Measurements from ENCODE around the gene HES3.
A peak's percentile ranks its signal among the peaks of the same experiment; 100 is the strongest.

The HES3 gene

DNA sequence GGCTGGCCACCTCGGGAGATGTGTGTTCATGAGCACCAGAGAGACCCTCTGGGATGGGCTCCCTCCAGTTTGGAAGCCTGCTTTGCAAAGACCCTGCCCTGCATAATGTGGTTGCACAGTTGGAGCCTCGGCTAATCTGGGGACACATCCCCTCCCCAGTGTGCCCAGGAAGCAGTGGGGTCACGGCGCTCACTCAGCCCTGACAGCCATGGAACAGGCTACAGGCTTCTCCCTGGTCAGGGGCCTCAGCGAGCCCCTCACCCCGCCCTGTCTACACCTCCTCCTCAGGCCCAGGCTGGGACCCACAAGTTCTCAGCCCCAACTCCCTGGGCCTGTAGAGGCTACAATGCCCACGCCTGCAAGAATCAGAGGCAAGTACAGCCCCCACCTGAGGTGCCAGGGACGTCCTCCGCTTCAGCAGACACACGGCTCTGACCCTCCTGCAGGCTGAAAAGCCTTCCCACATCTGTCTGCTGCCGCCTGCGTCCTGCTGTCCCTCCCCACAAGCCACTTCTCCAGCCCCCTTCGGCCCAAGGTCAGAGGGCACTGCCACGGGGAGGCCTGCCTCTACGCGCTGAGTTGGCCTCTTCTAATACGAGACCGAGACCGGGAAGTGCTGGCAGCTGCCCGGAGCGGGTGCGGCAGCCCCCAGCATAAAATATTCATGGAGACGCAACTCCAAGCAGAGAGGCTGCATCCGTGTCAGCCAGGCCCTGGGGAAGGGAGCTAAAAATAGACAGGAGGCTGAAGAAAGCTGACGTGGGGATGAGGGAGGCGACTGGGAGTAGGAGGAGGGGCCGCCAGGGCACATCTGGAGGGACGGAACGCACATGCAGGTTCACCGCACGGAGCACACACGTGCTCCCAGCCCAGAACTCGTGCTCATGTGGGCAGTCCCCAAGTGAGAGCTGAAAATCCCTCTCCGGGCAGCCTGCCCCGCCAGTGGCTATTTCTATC lies 32.1 kb downstream of the HES3 start:
- Histone ChIP-seq H3K4me3 (ENCODE audit: low read length) (no peak overlapping the region), H3K4me1 (ENCODE audit: insufficient read depth, low read length) (peaks cover 25% of the 10 kb centered on the region), H3K9ac (ENCODE audit: low read depth, low read length) (0 out of 2 replicates have a peak overlapping the region, but pooled peaks have one; percentile 14), H3K9me3 (ENCODE audit: insufficient read depth, low read depth, low read length) (no peaks in the 10 kb centered on the region), H3K27me3 (ENCODE audit: insufficient read depth, low read length) (no peaks in the 10 kb centered on the region), H3K27ac (ENCODE audit: low read depth, low read length) (peak overlapping the region; percentile 54), H3K36me3 (ENCODE audit: insufficient read depth, low read length) (no peaks in the 10 kb centered on the region; the same call in 1 of the 2 replicates)
- WGBS = 45% methylated on average over 35 of the region's 35 CpGs

- H3K27me3 ChIP-seq (ENCODE audit: insufficient read depth, low read length) = no peaks in the 10 kb centered on the region
- no peak overlapping the region for H3K4me3 ChIP-seq (ENCODE audit: low read length)
- H3K9me3 ChIP-seq (ENCODE audit: insufficient read depth, low read depth, low read length) = no peaks in the 10 kb centered on the region
- H3K4me1 ChIP-seq (ENCODE audit: insufficient read depth, low read length) = peaks cover 25% of the 10 kb centered on the region
- no peak overlapping the region for H3K9ac ChIP-seq (ENCODE audit: low read depth, low read length)
- 89% methylated on average over 20 of the region's 20 CpGs for WGBS
- H3K36me3 ChIP-seq (ENCODE audit: insufficient read depth, low read length) = no peaks in the 10 kb centered on the region; the same call in 1 of the 2 replicates
- H3K27ac ChIP-seq (ENCODE audit: low read depth, low read length) = no peak overlapping the region
Observed at GRCh38 chr1:6276811-6277555, 33.0 kb downstream of the HES3 start.

DNA sequence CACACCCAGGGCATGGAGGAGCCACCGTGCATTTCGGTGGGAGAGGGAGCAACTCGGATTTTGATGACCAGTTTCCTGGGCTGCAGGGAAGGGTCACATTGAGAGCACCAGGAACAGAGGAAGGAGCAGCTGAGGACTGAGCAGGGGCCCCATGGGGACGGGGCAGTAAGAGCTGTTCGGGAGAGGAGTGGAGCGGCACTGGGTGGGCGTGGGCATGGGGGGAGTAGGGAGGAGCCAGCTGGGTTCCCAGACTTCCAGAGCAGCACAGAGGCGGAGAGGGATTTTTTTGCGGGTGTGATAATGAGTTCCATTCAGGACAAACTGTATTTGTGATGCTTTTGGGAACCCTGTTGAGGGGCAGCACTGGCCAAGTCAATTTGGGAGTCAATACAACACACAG lies 34.3 kb downstream of the HES3 start:
- H3K4me3 ChIP-seq (ENCODE audit: low read length) = no peak overlapping the region
- no peak overlapping the region for H3K9ac ChIP-seq (ENCODE audit: low read depth, low read length)
- peaks cover 21% of the 10 kb centered on the region for H3K4me1 ChIP-seq (ENCODE audit: insufficient read depth, low read length)
- no peaks in the 10 kb centered on the region for H3K27me3 ChIP-seq (ENCODE audit: insufficient read depth, low read length)
- no peak overlapping the region for H3K27ac ChIP-seq (ENCODE audit: low read depth, low read length)
- H3K36me3 ChIP-seq (ENCODE audit: insufficient read depth, low read length) = no peaks in the 10 kb centered on the region
- 84% methylated on average over 9 of the region's 9 CpGs for WGBS
- H3K9me3 ChIP-seq (ENCODE audit: insufficient read depth, low read depth, low read length) = no peaks in the 10 kb centered on the region

- H3K27me3 ChIP-seq (ENCODE audit: insufficient read depth, low read length) = no peaks in the 10 kb centered on the region
- no peaks in the 10 kb centered on the region for H3K36me3 ChIP-seq (ENCODE audit: insufficient read depth, low read length)
- H3K4me1 ChIP-seq (ENCODE audit: insufficient read depth, low read length) = peaks cover 13% of the 10 kb centered on the region
- H3K9ac ChIP-seq (ENCODE audit: low read depth, low read length) = no peak overlapping the region
- no peak overlapping the region for H3K27ac ChIP-seq (ENCODE audit: low read depth, low read length)
- no peak overlapping the region for H3K4me3 ChIP-seq (ENCODE audit: low read length)
- H3K9me3 ChIP-seq (ENCODE audit: insufficient read depth, low read depth, low read length) = no peaks in the 10 kb centered on the region
- 92% methylated on average over 10 of the region's 10 CpGs for WGBS
Observed at GRCh38 chr1:6279066-6279465, 35.1 kb downstream of the HES3 start.

GRCh38 chr1:6279613-6280383 lies 35.8 kb downstream of the HES3 start:
- H3K36me3 ChIP-seq (ENCODE audit: insufficient read depth, low read length) = no peaks in the 10 kb centered on the region
- no peak overlapping the region; the same call in 1 of the 2 replicates for H3K27ac ChIP-seq (ENCODE audit: low read depth, low read length)
- H3K4me1 ChIP-seq (ENCODE audit: insufficient read depth, low read length) = peaks cover 13% of the 10 kb centered on the region
- no peaks in the 10 kb centered on the region for H3K27me3 ChIP-seq (ENCODE audit: insufficient read depth, low read length)
- no peak overlapping the region; the same call in 1 of the 2 replicates for H3K9ac ChIP-seq (ENCODE audit: low read depth, low read length)
- 95% methylated on average over 31 of the region's 31 CpGs for WGBS
- no peak overlapping the region for H3K4me3 ChIP-seq (ENCODE audit: low read length)
- no peaks in the 10 kb centered on the region for H3K9me3 ChIP-seq (ENCODE audit: insufficient read depth, low read depth, low read length)

GRCh38 chr1:6280761-6281451 lies 36.9 kb downstream of the HES3 start:
- Histone ChIP-seq H3K9me3 (ENCODE audit: insufficient read depth, low read depth, low read length) (no peaks in the 10 kb centered on the region), H3K36me3 (ENCODE audit: insufficient read depth, low read length) (no peaks in the 10 kb centered on the region), H3K27me3 (ENCODE audit: insufficient read depth, low read length) (no peaks in the 10 kb centered on the region), H3K4me3 (ENCODE audit: low read length) (no peak overlapping the region), H3K9ac (ENCODE audit: low read depth, low read length) (no peak overlapping the region), H3K4me1 (ENCODE audit: insufficient read depth, low read length) (peaks cover 9% of the 10 kb centered on the region), H3K27ac (ENCODE audit: low read depth, low read length) (no peak overlapping the region)
- WGBS = 86% methylated on average over 33 of the region's 33 CpGs

DNA sequence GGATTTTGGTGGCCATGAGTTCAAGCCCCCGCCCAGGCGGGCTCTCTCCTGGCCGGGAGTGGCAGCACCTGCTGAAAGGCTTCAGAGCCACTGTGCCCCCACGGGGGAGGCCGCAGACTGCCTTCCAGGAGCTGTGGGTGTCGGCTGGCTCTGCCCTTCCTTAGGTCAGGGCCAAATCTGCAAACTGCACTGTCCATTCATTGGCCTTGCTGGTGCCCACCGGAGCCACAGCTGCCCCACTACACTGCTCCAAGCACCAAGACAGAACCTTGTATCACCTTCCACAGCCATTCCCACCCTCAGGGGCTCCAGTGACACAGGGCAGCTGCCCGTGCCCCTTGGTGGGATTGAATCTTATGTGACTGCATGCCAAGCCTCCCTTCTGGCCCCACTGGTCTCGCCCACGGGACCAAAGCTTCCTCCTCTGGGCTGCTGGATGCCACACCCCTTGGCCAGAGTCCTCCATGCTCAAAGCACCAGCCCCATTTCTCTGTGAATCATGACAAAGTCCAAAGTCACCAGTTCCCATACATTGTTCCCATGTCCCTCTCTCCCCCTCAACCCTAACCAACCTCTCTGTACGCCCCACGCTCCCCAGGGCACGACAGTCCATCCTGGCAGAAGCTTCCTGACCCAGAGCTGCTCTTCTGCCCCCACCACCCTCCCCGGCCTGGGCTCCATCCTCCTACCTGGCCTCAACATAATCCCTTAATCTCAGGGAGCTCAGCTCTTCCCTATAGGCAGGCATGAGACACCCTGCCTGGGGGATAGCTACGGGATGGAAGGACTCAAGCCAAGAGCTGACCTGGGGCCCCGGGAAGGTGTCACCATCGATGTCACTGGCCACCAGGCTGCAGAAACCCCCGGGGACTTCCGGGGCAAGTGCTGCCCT lies 37.8 kb downstream of the HES3 start:
- H3K27ac ChIP-seq (ENCODE audit: low read depth, low read length) = no peak overlapping the region
- no peaks in the 10 kb centered on the region for H3K36me3 ChIP-seq (ENCODE audit: insufficient read depth, low read length)
- H3K9ac ChIP-seq (ENCODE audit: low read depth, low read length) = no peak overlapping the region
- peaks cover under 1% of the 10 kb centered on the region; the same call in 1 of the 2 replicates for H3K4me1 ChIP-seq (ENCODE audit: insufficient read depth, low read length)
- no peaks in the 10 kb centered on the region for H3K27me3 ChIP-seq (ENCODE audit: insufficient read depth, low read length)
- WGBS = 92% methylated on average over 19 of the region's 19 CpGs
- H3K4me3 ChIP-seq (ENCODE audit: low read length) = no peak overlapping the region
- no peaks in the 10 kb centered on the region for H3K9me3 ChIP-seq (ENCODE audit: insufficient read depth, low read depth, low read length)

DNA sequence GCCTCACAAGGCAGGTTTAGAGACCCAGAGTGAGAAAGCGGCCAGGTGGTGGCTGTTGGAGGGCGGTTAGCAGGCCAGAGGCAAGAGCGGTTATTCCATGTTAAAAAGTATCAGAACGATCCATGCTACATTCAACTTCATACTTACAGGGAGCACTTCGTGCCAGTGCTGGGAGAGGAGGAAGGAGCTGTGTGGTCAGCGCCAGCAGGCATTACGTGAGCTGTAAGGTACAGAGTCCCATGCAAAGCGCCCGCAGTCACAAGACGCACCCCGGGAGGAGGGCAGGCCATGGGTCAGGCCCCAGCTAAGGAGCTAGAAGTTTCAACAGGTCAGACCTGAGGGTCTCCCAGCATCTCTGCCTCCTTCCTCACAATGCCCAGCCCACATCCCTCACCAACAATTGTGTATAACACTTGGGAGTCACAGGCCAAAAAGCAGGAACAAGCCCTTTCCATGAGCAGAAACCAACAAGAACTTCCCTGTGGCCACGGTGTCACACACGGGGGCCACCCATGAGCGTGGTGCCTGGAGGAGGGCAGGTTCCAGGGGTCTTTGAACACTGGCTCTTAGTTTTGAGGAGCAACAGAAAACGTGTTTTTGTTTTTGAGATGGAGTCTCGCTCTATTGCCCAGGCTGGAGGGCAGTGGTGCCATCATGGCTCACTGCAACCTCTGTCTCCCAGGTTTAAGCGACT lies 38.7 kb downstream of the HES3 start:
- no peaks in the 10 kb centered on the region for H3K27me3 ChIP-seq (ENCODE audit: insufficient read depth, low read length)
- WGBS = 95% methylated on average over 17 of the region's 17 CpGs
- H3K4me3 ChIP-seq (ENCODE audit: low read length) = no peak overlapping the region
- H3K36me3 ChIP-seq (ENCODE audit: insufficient read depth, low read length) = peaks cover 3% of the 10 kb centered on the region; the same call in 1 of the 2 replicates
- H3K4me1 ChIP-seq (ENCODE audit: insufficient read depth, low read length) = no peaks in the 10 kb centered on the region
- no peaks in the 10 kb centered on the region for H3K9me3 ChIP-seq (ENCODE audit: insufficient read depth, low read depth, low read length)
- H3K27ac ChIP-seq (ENCODE audit: low read depth, low read length) = no peak overlapping the region
- H3K9ac ChIP-seq (ENCODE audit: low read depth, low read length) = no peak overlapping the region

- 96% methylated on average over 11 of the region's 11 CpGs for WGBS
- H3K4me3 ChIP-seq (ENCODE audit: low read length) = no peak overlapping the region
- peaks cover 3% of the 10 kb centered on the region; the same call in 1 of the 2 replicates for H3K36me3 ChIP-seq (ENCODE audit: insufficient read depth, low read length)
- no peaks in the 10 kb centered on the region for H3K4me1 ChIP-seq (ENCODE audit: insufficient read depth, low read length)
- H3K27ac ChIP-seq (ENCODE audit: low read depth, low read length) = no peak overlapping the region
- H3K27me3 ChIP-seq (ENCODE audit: insufficient read depth, low read length) = no peaks in the 10 kb centered on the region
- H3K9me3 ChIP-seq (ENCODE audit: insufficient read depth, low read depth, low read length) = no peaks in the 10 kb centered on the region
- H3K9ac ChIP-seq (ENCODE audit: low read depth, low read length) = no peak overlapping the region
Observed at GRCh38 chr1:6285336-6285735, 41.4 kb downstream of the HES3 start.

All from HUES64 (cell line).